GM19099 (cell line): ENCODE results near the gene CBARP.

Experiments
- POLR2A ChIP-seq: IDR thresholded peaks from 3 replicates; pipeline ENCODE4 v1.6.1; 2011; ENCODE audit warnings: low read depth; ENCODE audit not compliant: insufficient read length; ENCODE audit errors: extremely low read depth

The CBARP gene

GRCh38 chr19:1232652-1233072, 5.1 kb downstream of the CBARP start:
- no peak for TF ChIP-seq POLR2A

DNA sequence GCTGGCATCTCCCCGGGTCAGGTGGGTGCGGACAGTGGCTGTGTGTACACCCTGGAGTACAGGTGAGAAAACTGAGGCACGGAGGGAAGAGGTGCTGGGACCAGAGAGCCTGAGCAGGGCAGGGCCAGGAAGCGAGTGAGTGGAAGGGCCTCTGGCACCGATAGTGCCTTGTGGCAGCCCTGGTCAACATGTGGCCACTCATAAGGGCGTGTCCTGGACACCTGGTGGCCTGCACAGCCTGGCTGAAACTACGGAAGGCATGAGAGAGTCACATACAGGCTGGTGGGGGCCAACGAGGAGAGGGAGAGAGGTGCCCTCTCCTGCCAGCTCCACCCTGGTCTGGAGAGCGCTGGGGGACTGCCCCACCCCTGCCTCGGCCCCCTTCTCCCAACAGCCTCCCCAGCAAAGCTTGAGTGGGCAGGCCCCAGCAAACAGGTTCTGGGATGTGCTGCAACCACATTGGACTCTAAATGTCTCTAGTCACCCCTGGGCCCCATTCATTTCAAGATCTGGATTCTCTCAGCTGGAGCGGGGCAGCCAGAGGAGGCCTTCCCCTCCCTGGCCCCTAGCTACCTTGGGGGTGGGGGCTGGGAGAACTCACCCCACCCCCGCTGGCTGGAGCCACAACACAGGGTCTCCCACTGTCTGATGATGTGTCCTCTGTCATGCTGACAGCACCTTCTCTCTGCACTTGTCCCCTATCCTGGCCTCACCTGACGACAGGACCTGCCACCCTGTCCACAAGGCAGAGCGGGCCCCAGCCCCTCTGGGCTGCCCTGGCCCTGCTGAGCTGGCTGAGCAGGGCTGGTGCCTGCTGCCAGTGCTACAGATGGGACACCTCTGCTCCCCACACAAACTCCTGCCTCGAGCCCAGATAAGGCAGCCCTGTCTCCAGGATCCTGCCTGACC, 5.8 kb downstream of the CBARP start:
- no peak for TF ChIP-seq POLR2A

GRCh38 chr19:1230783-1231489, 6.9 kb downstream of the CBARP start:
- no peak for TF ChIP-seq POLR2A

DNA sequence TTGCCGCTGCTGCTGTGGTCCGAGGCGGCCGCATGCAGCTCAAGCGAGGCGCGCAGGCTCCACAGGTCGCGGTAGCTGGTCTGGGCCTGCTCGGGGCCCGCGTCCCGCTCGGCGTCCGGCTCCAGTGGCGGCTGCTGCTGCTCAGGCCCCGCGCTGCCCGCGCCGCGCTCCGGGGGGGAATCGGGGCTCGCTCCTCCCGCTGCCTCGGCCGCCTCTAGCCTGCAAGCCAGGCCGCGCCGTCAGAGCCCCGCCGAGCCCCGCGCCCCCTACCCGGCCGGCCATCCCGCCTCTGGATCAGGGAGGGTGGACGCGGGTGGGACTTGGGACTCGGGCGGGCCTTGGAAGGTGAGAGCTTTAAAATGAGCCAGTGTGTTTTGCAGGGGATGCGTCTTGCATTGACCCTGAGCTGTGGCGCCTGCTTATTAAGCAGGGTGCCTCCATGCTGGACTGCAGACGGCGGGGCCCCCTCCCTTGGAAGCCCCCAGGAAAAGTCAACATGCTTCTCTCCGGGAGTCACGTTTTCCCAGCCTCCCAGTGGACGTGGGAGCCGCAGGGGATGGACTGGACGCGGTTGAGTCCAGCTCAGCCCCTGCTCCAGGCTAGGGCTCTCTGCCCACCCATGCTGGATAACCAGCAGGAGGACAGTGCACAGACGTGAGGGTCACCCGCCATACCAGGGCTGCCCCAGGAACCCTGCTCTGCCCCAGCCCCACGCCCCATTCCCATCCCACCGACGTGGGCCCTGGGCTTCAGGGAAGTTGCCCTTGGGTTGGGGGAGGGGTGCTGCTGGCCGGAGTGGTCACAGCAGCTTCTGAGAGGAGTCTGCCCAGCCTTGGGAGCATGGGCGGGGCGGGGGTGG, 7.7 kb downstream of the CBARP start:
- no peak for TF ChIP-seq POLR2A

DNA sequence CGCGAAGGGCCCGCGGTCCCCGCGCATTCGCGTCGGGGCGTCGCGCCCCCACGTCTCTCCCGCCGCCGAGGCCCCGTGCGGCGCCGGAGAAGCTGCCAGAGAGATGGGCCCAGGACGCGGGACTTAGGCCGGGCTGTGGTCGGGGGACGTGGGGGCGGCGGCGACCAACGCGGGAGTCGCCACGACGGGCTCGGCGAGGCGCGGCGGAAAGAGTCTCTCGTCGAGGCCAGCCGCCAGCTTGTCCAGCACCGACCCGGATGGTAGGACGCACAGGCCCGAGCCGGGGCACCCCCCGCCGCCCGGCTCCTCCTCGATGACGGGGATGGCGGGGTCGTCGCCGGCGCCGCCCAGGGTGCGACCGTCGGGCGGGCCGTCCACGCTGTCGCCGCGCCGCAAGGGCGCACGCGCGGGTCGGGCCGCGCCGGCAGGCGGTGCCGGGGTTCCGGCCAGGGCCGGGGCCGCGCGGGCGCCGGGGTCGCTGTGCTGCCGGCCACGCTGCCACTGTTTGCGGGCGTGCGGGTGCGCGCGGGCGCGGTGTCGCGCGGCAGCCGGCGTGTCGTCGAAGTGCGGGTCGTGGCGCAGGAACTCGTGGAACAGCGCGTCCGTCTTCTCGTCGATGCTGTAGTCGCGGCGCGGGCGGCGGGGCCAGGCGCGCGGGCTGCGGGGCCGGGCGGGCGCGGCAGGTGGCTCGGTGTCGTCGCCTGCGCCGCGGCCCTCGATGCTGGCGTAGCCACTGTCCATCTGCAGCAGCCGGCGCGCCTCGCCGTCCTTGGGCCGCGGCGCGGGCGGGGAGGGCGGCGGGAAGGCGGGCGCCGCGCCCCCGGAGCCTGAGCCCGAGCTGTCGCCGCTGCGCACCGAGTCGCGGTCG, 8.5 kb downstream of the CBARP start:
- TF ChIP-seq POLR2A: no peak

GRCh38 chr19:1228161-1228957, 9.4 kb downstream of the CBARP start:
- no peak for TF ChIP-seq POLR2A

DNA sequence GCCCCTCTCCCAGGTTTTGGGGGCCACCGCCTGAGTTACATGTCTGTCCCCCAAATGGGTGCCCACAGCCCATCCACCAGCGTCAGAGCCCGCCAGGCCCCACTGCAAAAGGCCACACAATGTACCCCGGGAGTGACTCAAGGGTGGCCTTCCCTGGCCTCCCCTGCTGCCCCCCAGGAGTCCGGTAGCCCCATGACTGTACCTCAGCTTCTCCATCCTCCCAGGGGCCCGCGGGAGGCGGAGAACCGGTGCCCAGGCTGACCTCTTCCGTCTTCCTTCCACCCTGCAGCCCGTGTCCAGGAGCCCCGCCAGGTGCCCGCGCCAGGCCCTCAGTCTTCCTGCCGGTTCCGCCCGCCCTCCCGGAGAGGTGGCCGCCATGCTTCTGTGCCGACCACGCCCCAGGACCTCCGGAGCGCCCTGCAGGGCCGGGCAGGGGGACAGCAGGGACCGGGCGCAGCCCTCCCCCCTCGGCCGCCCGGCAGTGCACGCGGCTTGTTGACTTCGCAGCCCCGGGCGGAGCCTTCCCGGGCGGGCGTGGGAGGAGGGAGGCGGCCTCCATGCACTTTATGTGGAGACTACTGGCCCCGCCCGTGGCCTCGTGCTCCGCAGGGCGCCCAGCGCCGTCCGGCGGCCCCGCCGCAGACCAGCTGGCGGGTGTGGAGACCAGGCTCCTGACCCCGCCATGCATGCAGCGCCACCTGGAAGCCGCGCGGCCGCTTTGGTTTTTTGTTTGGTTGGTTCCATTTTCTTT, 10.3 kb downstream of the CBARP start:
- TF ChIP-seq POLR2A: no peak

GRCh38 chr19:1226522-1227303, 11.1 kb downstream of the CBARP start:
- no peak for TF ChIP-seq POLR2A

DNA sequence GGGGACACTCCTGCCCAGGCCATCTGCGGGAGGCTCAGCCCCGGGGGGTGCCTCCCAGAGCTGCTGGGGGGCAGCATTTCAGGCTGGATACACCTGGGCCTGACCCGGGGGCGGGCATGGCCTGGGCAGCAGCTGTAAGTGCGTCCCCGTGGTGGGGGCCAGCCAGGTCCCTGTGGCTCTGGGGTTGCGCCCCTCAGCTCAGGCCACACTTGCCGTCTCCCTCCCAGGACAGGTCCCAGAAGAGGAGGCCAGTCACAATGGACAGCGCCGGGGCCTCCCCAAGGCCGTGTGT, 11.6 kb downstream of the CBARP start:
- no peak for TF ChIP-seq POLR2A

DNA sequence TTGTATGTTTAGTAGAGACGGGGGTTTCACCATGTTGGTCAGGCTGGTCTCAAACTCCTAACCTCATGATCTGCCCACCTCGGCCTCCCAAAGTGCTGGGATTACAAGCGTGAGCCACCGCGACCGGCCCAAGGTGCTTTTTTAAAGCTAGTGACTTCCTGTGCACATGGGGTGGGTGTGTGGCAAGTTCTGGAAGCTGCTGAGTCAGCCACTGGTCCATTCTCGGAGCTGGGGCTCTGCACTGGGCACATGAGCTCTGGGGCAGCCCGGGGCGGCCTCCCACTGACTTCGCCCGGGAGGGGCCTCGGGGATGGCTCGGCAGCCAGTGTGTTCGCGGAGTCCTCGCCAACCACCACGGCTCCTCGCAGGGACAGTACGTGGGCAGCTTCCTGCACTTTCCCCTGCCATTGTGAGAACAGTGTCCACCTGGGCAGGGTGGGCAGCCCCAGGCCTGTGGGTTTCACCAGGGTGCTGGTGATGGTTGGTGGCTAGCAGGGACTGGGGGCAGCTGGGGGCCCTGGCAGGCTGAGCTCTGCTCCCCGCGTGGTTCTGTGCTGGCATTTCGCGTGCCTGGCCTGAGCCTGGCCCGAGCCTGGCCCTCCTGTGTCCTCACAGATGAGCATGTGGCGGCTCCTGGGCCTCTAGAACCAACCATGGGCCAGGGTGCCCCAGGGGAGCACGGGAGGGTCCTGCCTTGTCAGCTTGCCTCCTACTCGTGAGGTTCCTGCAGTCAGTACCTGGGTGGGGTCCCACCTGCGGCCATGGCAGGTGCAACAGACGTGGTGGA, 12.2 kb downstream of the CBARP start:
- no peak for TF ChIP-seq POLR2A

GRCh38 chr19:1224847-1225246, 13.0 kb downstream of the CBARP start:
- no peak for TF ChIP-seq POLR2A

DNA sequence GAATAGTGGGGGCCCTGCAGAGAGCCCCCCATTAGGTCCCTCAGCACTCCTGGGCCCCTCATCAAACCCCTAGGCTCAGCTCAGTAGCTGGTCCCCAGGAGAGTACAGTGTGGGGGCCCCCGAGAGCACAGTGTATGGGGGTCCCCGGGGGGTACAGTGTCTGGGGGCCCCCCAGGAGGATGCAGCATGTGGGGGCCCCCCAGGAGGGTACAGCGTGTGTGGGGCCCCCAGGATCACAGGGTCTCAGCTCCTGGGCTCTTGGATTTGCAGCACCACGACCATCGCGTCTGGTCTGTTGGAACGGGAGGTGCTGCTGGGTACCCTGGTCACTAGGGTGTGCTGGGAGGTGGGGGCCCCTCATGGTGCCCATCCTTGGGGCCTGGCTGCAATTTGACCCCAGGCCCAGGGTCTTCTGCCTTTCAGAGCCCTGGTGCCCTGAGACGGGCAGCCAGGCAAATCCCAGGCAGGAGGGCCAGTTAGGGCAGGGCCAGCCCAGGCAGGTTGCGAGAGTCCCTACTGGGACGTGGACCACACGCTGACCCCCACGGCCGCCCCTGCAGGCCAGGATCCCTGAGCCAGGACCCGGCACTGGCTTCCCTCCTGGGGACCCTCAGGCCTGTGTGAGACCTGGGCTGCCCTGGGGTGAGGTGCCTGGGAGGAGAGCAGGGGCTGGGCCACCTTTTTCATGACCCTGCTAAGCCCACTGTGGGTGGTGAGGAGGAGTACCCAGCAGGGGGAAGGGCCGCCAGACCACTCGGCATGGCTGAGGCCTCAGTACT, 13.6 kb downstream of the CBARP start:
- no peak for TF ChIP-seq POLR2A
